DOHH2 (cell line): ENCODE results near the gene LRRC32.

Experiments used
- CTCF ChIP-seq: fragments of 200-600 bp; sonication (generic); IDR thresholded peaks from one replicate; pipeline ENCODE4 v1.5.1; 2014; ENCODE audit warnings: antibody characterized with exemption, mild to moderate bottlenecking, low read depth, low read length; ENCODE audit not compliant: poor library complexity, severe bottlenecking
- EZH2phosphoT487 ChIP-seq: fragments of 200-600 bp; sonication (generic); IDR thresholded peaks from 2 replicates; pipeline ENCODE4 v1.6.1; 2017; ENCODE audit warnings: borderline replicate concordance, mild to moderate bottlenecking, antibody characterized with exemption, low read length, moderate library complexity, mixed read lengths

- TF ChIP-seq CTCF (no peak), EZH2phosphoT487 (no peak)
These were observed 21.1 kb upstream of the LRRC32 start for GRCh38 chr11:76691655-76692054.
